Liver (tissue), 5 donors: ENCODE measurements around the gene PRIM2. TPM values are rescaled to one million over a fixed set of nuclear protein-coding genes. Genes with fewer than 3 reads are reported as not detected.

Source experiments
- polyA plus RNA-seq, 2 donors: library from polyadenylated mRNA; stranded (reverse) in 1 of 2; unstranded in 1 of 2; fragments of 200-250 nt in 1 of 2; fragments of >200 nt in 1 of 2; fragmentation: Nextera tagmentation in 1 of 2; extraction: Ambion mirVana in 1 of 2; gene quantifications; one replicate each; pipeline versions ENCODE4 v1.2.1 to v1.2.3, GENCODE V29; 2013 to 2015
- small RNA-seq: library from RNA; depleted of rRNA; stranded (forward); fragments of <200 nt; gene quantifications from one replicate; pipeline ENCODE3, GENCODE V24; 2014
- total RNA-seq, 2 donors: library from RNA; depleted of rRNA; stranded (reverse); fragments of >200 nt; gene quantifications; one replicate each; pipeline ENCODE4 v1.2.3, GENCODE V29; 2014
- donor health status: healthy.
- donor health status: healthy.
- donor health status: healthy.

The PRIM2 gene
- total and polyA plus RNA-seq, 4 donors = 1.6 to 13.0 (median 3.5) TPM

Small RNA genes lying within 50 kb of the gene (small RNA-seq; reads per million reads assigned to genes)
- gene MIR548U = not detected

Other genes starting within 250 kb of the PRIM2 start
- gene ZNF451, start 227.4 kb upstream of the PRIM2 start, total RNA-seq = 100 to 1,000 TPM in 1 of 2 donors, 10 to 100 TPM in 1; 50.6 to 108 TPM
- gene ZNF451, start 227.4 kb upstream of the PRIM2 start, polyA plus RNA-seq = 10 to 100 TPM in 1 of 2 donors, 1 to 10 TPM in 1; 5.5 to 17.0 TPM
- gene BAG2, start 145.3 kb upstream of the PRIM2 start, total RNA-seq = 1 to 10 TPM; 3.6 to 4.9 TPM
- 1 to 10 TPM; 1.8 to 2.6 TPM for gene BAG2, start 145.3 kb upstream of the PRIM2 start, polyA plus RNA-seq
- gene RAB23, start 95.3 kb upstream of the PRIM2 start, total RNA-seq = 1 to 10 TPM; 3.0 to 4.3 TPM
- gene RAB23, start 95.3 kb upstream of the PRIM2 start, polyA plus RNA-seq = 1 to 10 TPM in 1 of 2 donors, under 1 TPM in 1; 0.60 to 1.7 TPM